PC-3 (cell line): Measurements from ENCODE around the gene FSTL1. TPM values are rescaled to one million over a fixed set of nuclear protein-coding genes. Genes with fewer than 3 reads are reported as not detected.

Source experiments
- ATAC-seq: fragments of 200-7000 bp; cut with Tn5 transposase; 2 replicates; pipeline ENCODE4 v1.9.1; 2020; ENCODE audit warnings: mild to moderate bottlenecking, moderate library complexity
- BruUV-seq: library from RNA; stranded (reverse); fragments of 400-500 nt; replicated peaks from 2 replicates; lab custom pipeline; 2021; lab: Mats Ljungman, UMichigan
- CTCF ChIA-PET: fragments of 300-600 bp; sonication (Branson Sonifier 250); formaldehyde crosslinking; loops from one replicate; lab custom pipeline; 2022; ENCODE audit warnings: antibody characterized with exemption; lab: Charles Lee
- POLR2A ChIA-PET: fragments of 300-600 bp; sonication (Branson Sonifier 250); formaldehyde crosslinking; loops from one replicate; lab custom pipeline; 2022; ENCODE audit warnings: antibody characterized with exemption; ENCODE audit not compliant: unreplicated experiment; lab: Charles Lee
- DNase-seq: peaks from one replicate; pipeline ENCODE4 v3.0.0-alpha.2; 2015
- H2AFZ ChIP-seq: fragments of 300-600 bp; sonication (generic); 2 replicates; pipeline ENCODE4 v1.6.0; 2016; ENCODE audit warnings: antibody characterized with exemption, low read length
- H3F3A ChIP-seq: fragments of 300-600 bp; sonication (generic); one replicate; pipeline ENCODE4 v1.6.0; 2017; ENCODE audit warnings: antibody characterized with exemption, low read length, control low read depth, mild to moderate bottlenecking; ENCODE audit not compliant: unreplicated experiment
- H3K27ac ChIP-seq: fragments of 300-600 bp; sonication (generic); 2 replicates; pipeline ENCODE4 v1.5.1; 2016; ENCODE audit warnings: mild to moderate bottlenecking, low read length
- H3K27me3 ChIP-seq: fragments of 300-600 bp; sonication (generic); 2 replicates; pipeline ENCODE4 v1.6.1; 2016; ENCODE audit warnings: low read length, mixed read lengths
- H3K36me3 ChIP-seq: fragments of 300-600 bp; sonication (generic); 2 replicates; pipeline ENCODE4 v1.6.1; 2016; ENCODE audit warnings: low read depth, mixed run types, low read length, mixed read lengths
- H3K4me1 ChIP-seq: fragments of 300-600 bp; sonication (generic); 2 replicates; pipeline ENCODE4 v1.5.1; 2016; ENCODE audit warnings: low read length; ENCODE audit not compliant: insufficient read depth
- H3K4me2 ChIP-seq: fragments of 300-600 bp; sonication (generic); 2 replicates; pipeline ENCODE4 v1.6.0; 2016; ENCODE audit warnings: low read length
- H3K4me3 ChIP-seq: fragments of 300-600 bp; sonication (generic); 2 replicates; pipeline ENCODE4 v1.5.1; 2016; ENCODE audit warnings: mild to moderate bottlenecking, low read length, mixed read lengths
- H3K79me2 ChIP-seq: fragments of 300-600 bp; sonication (generic); 2 replicates; pipeline ENCODE4 v1.6.1; 2017; ENCODE audit warnings: low read length, mixed read lengths
- H3K9ac ChIP-seq: fragments of 300-600 bp; sonication (generic); 2 replicates; pipeline ENCODE4 v1.6.0; 2016; ENCODE audit warnings: mild to moderate bottlenecking, low read length
- H3K9me2 ChIP-seq: fragments of 300-600 bp; sonication (generic); replicated peaks from 2 replicates; pipeline ENCODE4 v1.6.1; 2016; ENCODE audit warnings: mixed run types, low read length, mixed read lengths
- H3K9me3 ChIP-seq: fragments of 300-600 bp; sonication (generic); 2 replicates; pipeline ENCODE4 v1.6.1; 2016; ENCODE audit warnings: low read length, mixed read lengths
- H4K20me1 ChIP-seq: fragments of 300-600 bp; sonication (generic); 2 replicates; pipeline ENCODE4 v1.6.1; 2016; ENCODE audit warnings: low read length, mixed read lengths
- CTCF ChIP-seq: fragments of 300-600 bp; sonication (generic); conservative IDR thresholded peaks from 2 replicates; pipeline ENCODE4 v1.5.1; 2017; ENCODE audit warnings: antibody characterized with exemption, low read depth, mild to moderate bottlenecking, low read length
- EZH2 ChIP-seq: fragments of 300-600 bp; sonication (generic); IDR thresholded peaks from one replicate; pipeline ENCODE4 v1.6.1; 2017; ENCODE audit warnings: antibody characterized with exemption, mild to moderate bottlenecking, low read length; ENCODE audit not compliant: unreplicated experiment
- EZH2phosphoT487 ChIP-seq: fragments of 300-600 bp; sonication (generic); IDR thresholded peaks from 2 replicates; pipeline ENCODE4 v1.6.1; 2018; ENCODE audit warnings: mild to moderate bottlenecking, antibody characterized with exemption, low read length, borderline replicate concordance
- intact Hi-C: fragments of 100-400 bp; cut with micrococcal nuclease; formaldehyde crosslinking; loops from 2 replicates; pipeline ENCODE4 v1.9.0; 2023
- total RNA-seq: library from RNA; depleted of rRNA; stranded (reverse); fragments of >200 nt; gene quantifications from 2 replicates; pipeline ENCODE4 v1.2.3, GENCODE V29; 2014

Gene FSTL1
- total RNA-seq, 1 experiment from 2014 or later = 178 TPM

GRCh38 chr3:120429921-120430361 is 20.9 kb downstream of the FSTL1 start:
- peaks cover 19% of the 10 kb centered on the region for H3K4me1 ChIP-seq
- no TSS peak for BruUV-seq
- H3K79me2 ChIP-seq = peaks cover 53% of the 10 kb centered on the region
- no peaks in the 10 kb centered on the region for H3F3A ChIP-seq
- H3K4me2 ChIP-seq = no peak overlapping the region
- no peak overlapping the region for H2AFZ ChIP-seq
- no peak overlapping the region for H3K27ac ChIP-seq
- no peaks in the 10 kb centered on the region for H3K27me3 ChIP-seq
- no peak overlapping the region for H3K9ac ChIP-seq
- POLR2A ChIA-PET = no interaction called here
- peaks cover 79% of the 10 kb centered on the region for H3K36me3 ChIP-seq
- CTCF ChIA-PET = no interaction called here
- no peak for DNase-seq
- intact Hi-C loops = no loop called here
- TF ChIP-seq CTCF = no peak
- H3K9me3 ChIP-seq = no peaks in the 10 kb centered on the region
- no peak for ATAC-seq
- H3K4me3 ChIP-seq = no peak overlapping the region
- H3K9me2 ChIP-seq = no peaks in the 10 kb centered on the region
- H4K20me1 ChIP-seq = no peaks in the 10 kb centered on the region

- no peak overlapping the region for H2AFZ ChIP-seq
- H3F3A ChIP-seq = no peaks in the 10 kb centered on the region
- intact Hi-C loops = no loop called here
- H3K4me3 ChIP-seq = no peak overlapping the region
- H3K4me1 ChIP-seq = peaks cover 17% of the 10 kb centered on the region
- no peak overlapping the region for H3K9ac ChIP-seq
- no peak for DNase-seq
- no peaks in the 10 kb centered on the region for H3K9me3 ChIP-seq
- no peaks in the 10 kb centered on the region for H4K20me1 ChIP-seq
- no peak for ATAC-seq
- no peaks in the 10 kb centered on the region for H3K9me2 ChIP-seq
- H3K4me2 ChIP-seq = no peak overlapping the region
- no peak overlapping the region for H3K27ac ChIP-seq
- ChIA-PET CTCF (no interaction called here), POLR2A (no interaction called here)
- H3K27me3 ChIP-seq = no peaks in the 10 kb centered on the region
- H3K36me3 ChIP-seq = peaks cover 79% of the 10 kb centered on the region
- peaks cover 43% of the 10 kb centered on the region for H3K79me2 ChIP-seq
- TF ChIP-seq EZH2phosphoT487 (no peak), EZH2 (no peak), CTCF (no peak)
- no TSS peak for BruUV-seq
These were observed 21.9 kb downstream of the FSTL1 start for GRCh38 chr3:120428924-120429323.

- Histone ChIP-seq H3K9me3 (no peaks in the 10 kb centered on the region), H3K4me1 (no peaks in the 10 kb centered on the region), H3K9me2 (no peaks in the 10 kb centered on the region), H2AFZ (no peak overlapping the region), H3K36me3 (peaks cover 78% of the 10 kb centered on the region), H3K79me2 (peaks cover 26% of the 10 kb centered on the region), H3K4me3 (no peak overlapping the region), H3K4me2 (no peak overlapping the region), H4K20me1 (no peaks in the 10 kb centered on the region), H3K27me3 (no peaks in the 10 kb centered on the region), H3F3A (no peaks in the 10 kb centered on the region), H3K27ac (no peak overlapping the region), H3K9ac (no peak overlapping the region)
- ATAC-seq = no peak
- no TSS peak for BruUV-seq
- ChIA-PET CTCF (no interaction called here), POLR2A (interaction anchor here (0.6 kb wide), 1 partner anchor 97 kb away, joined by 3 read pairs; no protein-coding TSS in a partner anchor)
- intact Hi-C loops = no loop called here
- DNase-seq = no peak
- no peak for TF ChIP-seq EZH2phosphoT487
- no peak for TF ChIP-seq CTCF
- TF ChIP-seq EZH2 = no peak
These were observed 23.6 kb downstream of the FSTL1 start for GRCh38 chr3:120427201-120427600.
